ENCODE results near the gene CFAP77.

Gene CFAP77

GRCh38 chr9:132517815-132518550 lies 108.0 kb downstream of the CFAP77 start:
- no peak for DNase-seq (ENCODE audit: low read depth, low spot score)
- H3K4me3 ChIP-seq (ENCODE audit: low read depth, low read length), result no peak overlapping the region
- TF ChIP-seq CTCF (IDR thresholded peaks at IDR 0.05; ENCODE audit: low read depth, low read length), result no peak
- in situ Hi-C loops (cut with HindIII; ENCODE audit: low sequenced_read_pairs), result no loop called here

- no peak overlapping the region for H3K4me3 ChIP-seq (ENCODE audit: low read depth, low read length)
- TF ChIP-seq CTCF (IDR thresholded peaks at IDR 0.05; ENCODE audit: low read depth, low read length), result no peak
- no peak for DNase-seq (ENCODE audit: low read depth, low spot score)
- in situ Hi-C loops (cut with HindIII; ENCODE audit: low sequenced_read_pairs), result no loop called here
Measured at GRCh38 chr9:132518626-132519025, 108.6 kb downstream of the CFAP77 start.

- no peak for TF ChIP-seq CTCF (IDR thresholded peaks at IDR 0.05; ENCODE audit: low read depth, low read length)
- in situ Hi-C loops (cut with HindIII; ENCODE audit: low sequenced_read_pairs), result no loop called here
- no peak overlapping the region for H3K4me3 ChIP-seq (ENCODE audit: low read depth, low read length)
- DNase-seq (ENCODE audit: low read depth, low spot score), result no peak
Measured at GRCh38 chr9:132519033-132519432, 109.0 kb downstream of the CFAP77 start.

- in situ Hi-C loops (cut with HindIII; ENCODE audit: low sequenced_read_pairs), result no loop called here
- DNase-seq (ENCODE audit: low read depth, low spot score), result no peak
- no peak overlapping the region for H3K4me3 ChIP-seq (ENCODE audit: low read depth, low read length)
- TF ChIP-seq CTCF (IDR thresholded peaks at IDR 0.05; ENCODE audit: low read depth, low read length), result no peak
Measured at GRCh38 chr9:132520612-132521011, 110.6 kb downstream of the CFAP77 start.

- no peak overlapping the region for H3K4me3 ChIP-seq (ENCODE audit: low read depth, low read length)
- in situ Hi-C loops (cut with HindIII; ENCODE audit: low sequenced_read_pairs), result no loop called here
- no peak for DNase-seq (ENCODE audit: low read depth, low spot score)
- TF ChIP-seq CTCF (IDR thresholded peaks at IDR 0.05; ENCODE audit: low read depth, low read length), result no peak
Measured at GRCh38 chr9:132525308-132526023, 115.5 kb downstream of the CFAP77 start.

- no peak overlapping the region for H3K4me3 ChIP-seq (ENCODE audit: low read depth, low read length)
- in situ Hi-C loops (cut with HindIII; ENCODE audit: low sequenced_read_pairs), result no loop called here
- TF ChIP-seq CTCF (IDR thresholded peaks at IDR 0.05; ENCODE audit: low read depth, low read length), result no peak
- DNase-seq (ENCODE audit: low read depth, low spot score), result no peak
Measured at GRCh38 chr9:132531195-132531594, 121.2 kb downstream of the CFAP77 start.
